ENCODE data around the gene CDCP1.

CDCP1 gene

GRCh38 chr3:45035441-45036301 is 110.5 kb downstream of the CDCP1 start:
- TF ChIP-seq GATA2 (IDR thresholded peaks at IDR 0.05; ENCODE audit: low read depth, low read length) = no peak
- no peak for TF ChIP-seq GATA3 (IDR thresholded peaks at IDR 0.05; ENCODE audit: low read depth, low read length)

DNA sequence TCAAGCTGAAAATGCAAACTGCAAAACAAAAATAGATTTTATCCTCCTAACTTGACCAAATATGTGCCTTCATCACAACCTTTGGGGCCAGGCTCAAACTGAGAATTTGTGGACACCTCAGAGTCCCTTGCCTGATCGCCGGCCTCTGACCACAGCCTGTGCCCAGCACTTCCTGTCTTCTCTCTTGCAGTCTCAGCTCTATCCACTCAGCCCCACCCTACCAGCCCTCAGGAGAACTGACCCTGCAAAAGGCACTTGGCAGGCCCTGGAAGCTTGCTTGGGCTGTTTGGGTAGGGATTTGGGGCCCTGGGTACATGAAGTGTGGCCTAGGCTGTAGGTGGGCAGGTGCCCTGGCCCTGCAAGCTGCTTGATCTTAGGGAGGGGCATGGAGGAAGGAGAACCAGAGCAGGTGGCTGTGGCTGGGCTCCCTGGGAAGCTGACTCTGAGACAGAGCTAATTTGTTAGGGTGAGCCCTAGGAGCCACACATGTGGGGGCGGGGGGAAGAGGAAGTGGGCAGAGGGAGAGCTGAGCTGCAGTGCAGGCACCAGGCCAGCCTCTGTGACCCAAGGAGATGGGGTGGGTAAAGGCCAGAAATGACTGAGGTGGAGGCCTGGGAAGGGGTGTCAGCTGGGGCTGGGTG is 111.4 kb downstream of the CDCP1 start:
- no peak for TF ChIP-seq GATA2 (IDR thresholded peaks at IDR 0.05; ENCODE audit: low read depth, low read length)
- no peak for TF ChIP-seq GATA3 (IDR thresholded peaks at IDR 0.05; ENCODE audit: low read depth, low read length)

DNA sequence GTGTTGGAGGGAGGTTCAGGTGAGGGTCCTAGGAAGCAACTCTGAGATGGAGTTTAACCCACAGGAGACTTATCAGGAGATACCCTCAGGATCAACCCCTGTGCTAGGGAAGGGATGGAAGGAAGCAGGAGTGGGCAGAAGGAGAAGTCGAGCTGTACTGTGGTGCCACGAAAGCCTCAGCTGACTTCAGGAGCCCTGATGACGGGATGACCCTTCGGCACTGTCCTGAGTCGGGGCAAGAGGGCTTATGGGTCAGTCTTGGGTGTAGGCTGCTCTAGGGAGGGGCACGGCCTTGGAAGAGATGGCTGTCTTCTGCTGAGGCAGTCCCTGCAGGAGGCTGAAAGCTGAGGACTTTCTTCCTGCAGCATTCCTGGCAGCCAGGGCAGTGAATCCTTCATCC is 112.4 kb downstream of the CDCP1 start:
- TF ChIP-seq GATA3 (IDR thresholded peaks at IDR 0.05; ENCODE audit: low read depth, low read length) (no peak), GATA2 (IDR thresholded peaks at IDR 0.05; ENCODE audit: low read depth, low read length) (no peak)

All from SH-SY5Y (cell line).